ENCODE measurements around the gene TMEM151A.
"Not testable (repeated sequence)": the region's sequence is repeated elsewhere in the genome, so short reads cannot be mapped to it uniquely, and the experiment has no call there.

The TMEM151A gene

GRCh38 chr11:66291706-66292542 lies at the start of gene TMEM151A:
Gene TMEM151A, plus strand, starts transcription at chr11:66291894. Its CDS starts 120 bp downstream, at chr11:66292014.
- no peak for DNase-seq (ENCODE audit: low read depth)

DNA sequence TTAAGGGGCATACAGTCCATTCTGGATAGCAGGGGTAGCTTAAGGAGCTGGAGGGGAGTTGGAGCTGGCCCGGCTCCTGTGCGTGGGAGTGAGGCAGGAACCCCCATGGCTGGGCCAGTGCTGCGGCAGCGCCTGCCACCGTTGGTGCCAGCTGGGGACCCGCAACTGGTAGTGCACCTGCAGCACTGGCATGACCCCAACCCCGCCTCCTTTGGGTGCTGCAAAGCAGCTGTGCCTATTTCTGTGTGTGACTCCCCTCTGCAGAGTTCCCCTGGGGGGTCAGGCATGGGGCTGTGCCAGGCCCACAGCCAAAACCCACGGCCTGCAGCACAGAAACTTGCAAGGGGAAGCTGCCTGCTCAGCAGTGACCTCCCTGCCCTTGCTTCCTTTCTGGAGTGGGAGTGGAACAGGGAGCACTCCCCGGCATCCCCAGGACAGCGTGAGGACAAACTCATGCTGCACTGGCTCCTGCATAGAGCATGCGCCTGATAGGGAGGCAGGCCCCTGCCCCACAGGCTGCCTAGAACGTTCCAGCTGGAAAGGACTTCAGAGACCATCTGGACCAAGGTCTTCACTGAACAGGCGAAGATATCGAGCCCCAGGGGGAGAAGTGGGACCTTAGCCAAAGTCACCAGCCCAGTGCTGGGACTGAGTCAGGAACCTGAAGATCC lies 49.5 kb upstream of the TMEM151A start:
- no peak for DNase-seq (ENCODE audit: low read depth)

DNA sequence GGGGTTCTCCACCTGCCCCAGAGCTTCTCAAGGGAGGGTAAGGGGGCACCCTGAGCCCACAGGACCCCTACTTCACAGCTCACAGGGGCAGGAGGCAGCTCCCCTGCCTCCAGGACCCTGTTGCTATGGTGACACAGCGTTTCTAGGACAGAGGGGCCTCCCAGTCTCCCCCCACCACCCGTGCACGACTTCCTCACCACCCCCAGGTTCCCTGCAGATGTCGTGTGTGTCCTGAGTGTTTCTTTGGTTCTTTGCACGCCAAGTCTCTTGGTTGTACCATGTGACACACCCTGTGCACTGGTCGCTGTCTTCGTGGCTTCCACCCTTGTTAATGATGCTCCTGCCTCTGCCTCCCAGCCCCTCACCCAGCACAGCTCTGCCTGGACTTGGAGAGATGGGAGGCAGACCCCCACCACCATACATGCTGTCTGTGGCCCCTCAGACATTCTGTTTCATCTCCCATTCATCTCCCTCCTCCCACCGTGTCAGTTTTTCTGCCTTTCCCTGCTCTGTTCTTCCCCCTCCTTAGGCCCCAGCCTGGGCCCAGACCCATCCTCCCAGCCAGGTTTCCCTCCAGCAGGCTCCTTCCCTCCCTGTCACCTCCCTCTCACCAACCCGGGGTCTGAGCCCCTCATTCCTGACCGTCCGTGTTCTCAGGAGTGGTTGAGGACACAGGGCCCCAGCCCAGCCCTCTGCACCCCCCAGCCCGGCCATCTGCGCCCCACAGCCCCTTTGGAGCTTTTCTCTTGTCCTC lies 47.7 kb upstream of the TMEM151A start:
- DNase-seq (ENCODE audit: low read depth): no peak

DNA sequence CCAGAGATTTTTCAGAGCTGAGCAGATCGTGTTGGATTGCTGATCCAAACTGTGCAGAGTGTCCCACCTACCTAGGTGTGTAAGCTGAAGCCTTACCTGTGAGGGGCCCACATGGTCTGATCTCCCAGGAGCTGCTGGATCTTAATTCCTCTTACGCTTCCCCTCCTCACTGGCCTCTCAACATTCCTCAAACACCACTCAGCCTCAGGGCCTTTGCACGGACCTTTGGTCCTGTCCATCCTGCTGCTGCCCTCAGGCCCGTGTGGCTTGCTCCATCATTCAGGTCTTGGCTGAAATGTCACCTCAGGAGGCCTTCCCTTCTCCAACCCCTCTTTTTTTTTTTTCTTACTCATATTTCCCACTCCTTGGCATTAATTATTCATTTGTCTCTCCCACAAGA lies 44.4 kb upstream of the TMEM151A start:
- no peak for DNase-seq (ENCODE audit: low read depth)

GRCh38 chr11:66247801-66248200 lies 43.9 kb upstream of the TMEM151A start:
- DNase-seq (ENCODE audit: low read depth): no peak

- no peak for DNase-seq (ENCODE audit: low read depth)
Measured at GRCh38 chr11:66248903-66249302, 42.8 kb upstream of the TMEM151A start.

- DNase-seq (ENCODE audit: low read depth): no peak
Measured at GRCh38 chr11:66251809-66252208, 39.9 kb upstream of the TMEM151A start.

- not testable (repeated sequence) for DNase-seq (ENCODE audit: low read depth)
Measured at GRCh38 chr11:66253081-66253480, 38.6 kb upstream of the TMEM151A start.

GRCh38 chr11:66258473-66258893 lies 33.2 kb upstream of the TMEM151A start:
- DNase-seq (ENCODE audit: low read depth): no peak

DNA sequence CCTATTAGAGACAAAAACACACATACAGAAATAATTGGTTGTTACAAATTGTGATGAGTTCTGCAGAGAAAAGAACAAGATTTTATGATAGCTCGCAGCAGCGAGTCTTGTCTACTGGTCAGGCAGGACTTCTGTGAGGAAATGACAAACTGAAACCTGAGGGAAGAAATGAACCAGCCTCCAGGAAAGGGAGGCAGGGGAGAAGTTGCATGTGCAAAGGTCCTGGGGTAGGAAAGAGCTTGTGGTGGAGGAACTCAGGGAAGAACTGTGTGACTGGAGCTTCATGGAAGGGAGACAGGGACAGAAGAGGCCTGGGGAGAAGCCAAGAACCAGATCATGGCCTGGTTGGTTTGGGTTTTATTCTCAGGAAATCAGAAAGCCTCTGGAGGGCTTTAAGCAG lies 32.5 kb upstream of the TMEM151A start:
- no peak for DNase-seq (ENCODE audit: low read depth)

DNA sequence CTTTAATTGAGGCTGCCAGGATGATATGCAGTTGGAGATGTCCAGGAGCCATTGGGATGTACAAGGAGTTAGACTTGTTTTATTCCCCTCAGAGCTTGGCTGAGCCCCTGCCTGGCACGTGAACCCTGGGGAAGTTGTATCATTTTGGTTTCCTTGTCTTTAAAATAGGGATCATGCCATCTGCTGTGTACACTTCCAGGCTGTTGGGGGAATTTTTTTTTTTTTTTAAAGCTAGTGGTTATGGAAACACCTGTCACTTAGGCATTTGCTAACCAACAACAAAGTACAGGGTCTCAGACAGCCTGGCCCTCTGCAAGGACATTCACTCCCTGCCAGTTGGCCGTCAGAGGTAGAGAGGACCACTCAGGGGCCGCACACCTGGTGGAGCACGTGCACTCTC lies 31.7 kb upstream of the TMEM151A start:
- DNase-seq (ENCODE audit: low read depth): no peak

DNA sequence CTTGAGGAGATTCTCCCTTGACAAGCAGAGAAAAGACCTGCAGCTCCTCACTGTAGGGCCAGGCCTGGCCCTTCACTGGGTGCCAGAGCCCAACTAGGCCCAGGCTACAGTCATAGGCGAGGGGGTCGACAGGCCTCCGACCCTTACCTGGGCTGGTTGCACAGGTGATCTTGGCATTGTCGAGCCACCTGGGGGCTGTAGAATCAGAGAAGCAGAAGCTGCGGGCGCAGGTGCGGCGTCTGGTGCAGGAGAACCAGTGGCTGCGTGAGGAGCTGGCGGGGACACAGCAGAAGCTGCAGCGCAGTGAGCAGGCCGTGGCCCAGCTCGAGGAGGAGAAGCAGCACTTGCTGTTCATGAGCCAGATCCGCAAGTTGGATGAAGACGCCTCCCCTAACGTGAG lies 30.1 kb upstream of the TMEM151A start:
- DNase-seq (ENCODE audit: low read depth): no peak

DNA sequence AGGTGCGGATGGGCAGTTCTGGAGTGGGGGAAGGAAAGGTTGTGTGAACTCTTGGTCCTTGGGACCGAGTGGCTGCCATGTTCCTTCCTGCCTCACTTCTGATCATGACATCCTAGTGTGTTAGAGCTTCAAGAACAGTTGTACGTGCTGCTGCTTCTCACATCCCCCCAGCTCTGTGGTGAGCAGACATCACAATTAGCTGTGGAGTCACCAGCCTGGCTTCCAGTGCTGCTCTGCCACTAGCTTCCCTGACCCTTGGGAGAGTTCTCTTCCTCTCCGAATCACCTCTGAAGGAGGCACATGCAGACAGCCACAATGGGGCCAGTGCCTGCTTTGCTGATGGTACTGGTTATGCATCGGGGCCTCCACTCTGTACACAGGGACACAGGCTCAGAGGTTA lies 29.5 kb upstream of the TMEM151A start:
- no peak for DNase-seq (ENCODE audit: low read depth)

DNA sequence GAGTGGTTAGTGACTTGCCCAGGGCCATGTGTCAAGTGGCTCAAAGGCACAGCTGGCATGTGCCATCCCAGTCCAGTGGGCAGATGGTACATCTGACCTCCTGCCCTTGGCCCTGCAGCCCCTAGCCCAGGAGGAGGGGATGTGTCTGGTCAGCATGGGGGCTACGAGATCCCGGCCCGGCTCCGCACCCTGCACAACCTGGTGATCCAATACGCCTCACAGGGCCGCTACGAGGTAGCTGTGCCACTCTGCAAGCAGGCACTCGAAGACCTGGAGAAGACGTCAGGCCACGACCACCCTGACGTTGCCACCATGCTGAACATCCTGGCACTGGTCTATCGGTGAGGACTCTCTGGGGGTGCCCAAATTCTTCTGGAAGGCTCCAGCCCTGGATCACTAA lies 29.0 kb upstream of the TMEM151A start:
- DNase-seq (ENCODE audit: low read depth): no peak

DNA sequence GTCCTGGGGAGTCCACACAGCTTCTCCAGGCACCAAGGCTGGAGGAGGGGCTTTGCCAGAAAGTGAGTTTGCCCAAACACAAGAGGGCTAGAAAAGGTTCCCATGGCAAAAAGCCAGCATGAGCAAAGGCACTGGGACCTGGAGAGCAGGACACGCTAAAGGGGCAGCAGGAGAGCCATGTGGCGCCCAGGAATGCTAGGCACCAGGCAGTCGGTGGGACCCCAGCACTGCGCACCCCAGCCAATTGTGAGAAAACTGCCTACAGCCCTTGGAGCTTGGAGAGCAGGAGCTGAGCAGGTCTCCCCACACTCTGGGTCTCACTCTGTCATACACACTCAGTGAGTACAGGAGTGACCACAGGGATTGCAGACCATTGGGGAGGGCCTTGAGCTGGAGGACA lies 28.5 kb upstream of the TMEM151A start:
- no peak for DNase-seq (ENCODE audit: low read depth)

DNA sequence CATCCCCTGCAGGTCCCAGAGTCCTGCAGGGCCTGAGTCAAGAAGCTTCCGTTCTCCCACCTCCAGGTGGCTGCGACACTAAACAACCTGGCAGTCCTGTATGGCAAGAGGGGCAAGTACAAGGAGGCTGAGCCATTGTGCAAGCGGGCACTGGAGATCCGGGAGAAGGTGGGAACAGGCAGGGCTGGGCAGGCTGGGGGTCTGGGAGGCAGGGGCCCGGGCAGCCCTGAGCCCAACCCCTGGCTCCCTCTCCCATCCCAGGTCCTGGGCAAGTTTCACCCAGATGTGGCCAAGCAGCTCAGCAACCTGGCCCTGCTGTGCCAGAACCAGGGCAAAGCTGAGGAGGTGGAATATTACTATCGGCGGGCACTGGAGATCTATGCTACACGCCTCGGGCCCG lies 27.9 kb upstream of the TMEM151A start:
- DNase-seq (ENCODE audit: low read depth): no peak

DNA sequence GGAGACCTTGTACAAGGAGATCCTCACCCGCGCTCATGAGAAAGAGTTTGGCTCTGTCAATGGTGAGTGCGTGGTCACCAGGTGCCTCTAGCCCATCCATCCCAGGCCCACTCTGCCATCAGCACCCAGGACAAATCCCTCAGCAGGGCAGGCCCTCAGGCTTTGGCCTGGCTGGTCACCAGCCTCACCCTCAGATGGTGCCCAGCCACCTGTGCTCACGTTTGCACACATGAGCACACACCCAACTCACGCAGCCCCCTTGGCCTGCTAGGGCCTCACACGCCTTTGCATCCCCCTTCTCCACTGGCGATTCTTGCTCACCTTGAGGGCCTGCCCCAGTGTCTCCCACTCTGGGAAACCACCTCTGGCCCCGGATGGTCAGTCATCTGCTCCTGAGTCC lies 27.3 kb upstream of the TMEM151A start:
- no peak for DNase-seq (ENCODE audit: low read depth)

- no peak for DNase-seq (ENCODE audit: low read depth)
Measured at GRCh38 chr11:66264914-66265313, 26.8 kb upstream of the TMEM151A start.

- DNase-seq (ENCODE audit: low read depth): no peak
Measured at GRCh38 chr11:66265531-66266377, 25.9 kb upstream of the TMEM151A start.

GRCh38 chr11:66266378-66267038 lies 25.2 kb upstream of the TMEM151A start:
- DNase-seq (ENCODE audit: low read depth): no peak

- no peak for DNase-seq (ENCODE audit: low read depth)
Measured at GRCh38 chr11:66267039-66267378, 24.7 kb upstream of the TMEM151A start.

Data from stimulated activated CD8-positive, alpha-beta memory T cell treated with anti-CD3 and anti-CD28 coated beads, Interleukin-4, amount 100 ng/mL, for 24 hours (primary cell).